Activated naive CD4-positive, alpha-beta T cell treated with anti-CD3 and anti-CD28 coated beads, Interleukin-2, amount 50 U/mL, for 72 hours (primary cell): ENCODE results near the gene KRTAP10-11. TPM values are rescaled to one million over a fixed set of nuclear protein-coding genes. Genes with fewer than 3 reads are reported as not detected.
"Not testable (repeated sequence)": the region's sequence is repeated elsewhere in the genome, so short reads cannot be mapped to it uniquely, and the experiment has no call there.

ENCODE experiments used
- ATAC-seq, 2 donors: fragments of 150-1000 bp; cut with Tn5 transposase; 2 replicates each; pipeline ENCODE4 v1.10.0; 2021; ENCODE audit warnings: mild to moderate bottlenecking in 2 of 2, moderate library complexity in 2 of 2
- DNase-seq, 2 donors: peaks; one replicate each; pipeline ENCODE4 v3.0.0; 2021 to 2022; ENCODE audit warnings: low spot score in 2 of 2
- H3K27ac Mint-ChIP-seq, 2 donors: one replicate each; pipeline ENCODE4 v1.8.0; 2022; ENCODE audit warnings: mild to moderate bottlenecking in 2 of 2, mixed read lengths in 2 of 2
- H3K36me3 Mint-ChIP-seq, 2 donors: one replicate each; pipeline ENCODE4 v1.8.0; 2022; ENCODE audit warnings: mixed read lengths in 2 of 2
- H3K9me3 Mint-ChIP-seq, 2 donors: one replicate each; pipeline ENCODE4 v1.8.0; 2022; ENCODE audit warnings: mixed read lengths in 2 of 2
- total RNA-seq, 2 donors: library from RNA; stranded (reverse); gene quantifications; one replicate each; pipeline ENCODE4 v1.2.3, GENCODE V29; 2022

KRTAP10-11 gene, protein sequence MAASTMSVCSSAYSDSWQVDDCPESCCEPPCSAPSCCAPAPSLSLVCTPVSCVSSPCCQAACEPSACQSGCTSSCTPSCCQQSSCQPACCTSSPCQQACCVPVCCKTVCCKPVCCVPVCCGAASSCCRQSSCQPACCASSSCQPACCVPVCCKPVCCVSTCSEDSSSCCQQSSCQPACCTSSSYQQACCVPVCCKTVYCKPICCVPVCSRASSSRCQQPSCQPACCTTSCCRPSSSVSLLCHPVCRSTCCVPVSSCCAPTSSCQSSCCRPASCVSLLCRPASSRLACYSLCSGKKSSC
- not detected for total RNA-seq

DNA sequence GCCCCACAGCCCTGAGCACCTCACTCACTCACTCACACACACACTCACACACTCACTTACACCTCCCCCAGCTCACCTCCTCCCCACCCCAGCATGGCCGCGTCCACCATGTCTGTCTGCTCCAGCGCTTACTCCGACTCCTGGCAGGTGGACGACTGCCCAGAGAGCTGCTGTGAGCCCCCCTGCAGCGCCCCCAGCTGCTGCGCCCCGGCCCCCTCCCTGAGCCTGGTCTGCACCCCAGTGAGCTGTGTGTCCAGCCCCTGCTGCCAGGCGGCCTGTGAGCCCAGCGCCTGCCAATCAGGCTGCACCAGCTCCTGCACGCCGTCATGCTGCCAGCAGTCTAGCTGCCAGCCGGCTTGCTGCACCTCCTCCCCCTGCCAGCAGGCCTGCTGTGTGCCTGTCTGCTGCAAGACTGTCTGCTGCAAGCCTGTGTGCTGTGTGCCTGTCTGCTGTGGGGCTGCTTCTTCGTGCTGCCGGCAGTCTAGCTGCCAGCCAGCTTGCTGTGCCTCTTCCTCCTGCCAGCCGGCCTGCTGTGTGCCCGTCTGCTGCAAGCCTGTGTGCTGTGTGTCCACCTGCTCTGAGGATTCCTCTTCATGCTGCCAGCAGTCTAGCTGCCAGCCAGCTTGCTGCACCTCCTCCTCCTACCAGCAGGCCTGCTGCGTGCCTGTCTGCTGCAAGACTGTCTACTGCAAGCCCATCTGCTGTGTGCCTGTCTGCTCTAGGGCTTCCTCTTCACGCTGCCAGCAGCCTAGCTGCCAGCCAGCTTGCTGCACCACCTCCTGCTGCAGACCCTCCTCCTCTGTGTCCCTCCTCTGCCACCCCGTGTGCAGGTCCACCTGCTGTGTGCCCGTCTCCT is at the start of gene KRTAP10-11:
KRTAP10-11 (plus strand) TSS at position 49 of the 856 bp plus-strand sequence; CDS start at position 94, 45 bp downstream.
- Mint-ChIP-seq H3K9me3 (peaks cover 26 to 29% of the 10 kb centered on the region in 2 donors), H3K36me3 (peaks cover 25 to 42% of the 10 kb centered on the region in 2 donors), H3K27ac (peak within 1 kb of the TSS in 1 of 2 donors; percentile 62)
- not testable (repeated sequence) for ATAC-seq, DNase-seq

DNA sequence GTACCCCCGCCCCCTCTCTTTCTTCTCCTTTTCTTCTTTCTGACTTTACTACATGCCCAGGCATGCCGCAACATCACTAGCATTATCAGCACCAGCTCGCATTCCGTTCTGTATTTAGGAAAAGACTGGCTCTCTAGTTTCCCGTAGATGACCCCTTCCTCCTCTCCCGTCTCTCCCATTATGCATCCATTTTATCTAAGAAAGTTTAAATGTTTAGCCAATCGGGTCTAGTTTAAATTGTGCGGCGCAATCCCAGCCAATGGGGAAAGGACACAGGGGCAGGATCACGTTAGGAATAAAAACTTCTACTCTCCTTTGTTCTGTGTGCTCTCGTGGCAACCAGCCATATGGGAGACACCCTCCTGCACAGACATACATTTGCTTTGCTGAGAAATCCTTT is 48.2 kb upstream of the KRTAP10-11 start:
- no peak for ATAC-seq
- H3K27ac Mint-ChIP-seq: peak overlapping the region in 1 of 2 donors; percentile 33
- H3K36me3 Mint-ChIP-seq: peaks cover 0 to 5% of the 10 kb centered on the region in 2 donors
- DNase-seq: no peak
- peaks cover 4 to 5% of the 10 kb centered on the region in 2 donors for H3K9me3 Mint-ChIP-seq

DNA sequence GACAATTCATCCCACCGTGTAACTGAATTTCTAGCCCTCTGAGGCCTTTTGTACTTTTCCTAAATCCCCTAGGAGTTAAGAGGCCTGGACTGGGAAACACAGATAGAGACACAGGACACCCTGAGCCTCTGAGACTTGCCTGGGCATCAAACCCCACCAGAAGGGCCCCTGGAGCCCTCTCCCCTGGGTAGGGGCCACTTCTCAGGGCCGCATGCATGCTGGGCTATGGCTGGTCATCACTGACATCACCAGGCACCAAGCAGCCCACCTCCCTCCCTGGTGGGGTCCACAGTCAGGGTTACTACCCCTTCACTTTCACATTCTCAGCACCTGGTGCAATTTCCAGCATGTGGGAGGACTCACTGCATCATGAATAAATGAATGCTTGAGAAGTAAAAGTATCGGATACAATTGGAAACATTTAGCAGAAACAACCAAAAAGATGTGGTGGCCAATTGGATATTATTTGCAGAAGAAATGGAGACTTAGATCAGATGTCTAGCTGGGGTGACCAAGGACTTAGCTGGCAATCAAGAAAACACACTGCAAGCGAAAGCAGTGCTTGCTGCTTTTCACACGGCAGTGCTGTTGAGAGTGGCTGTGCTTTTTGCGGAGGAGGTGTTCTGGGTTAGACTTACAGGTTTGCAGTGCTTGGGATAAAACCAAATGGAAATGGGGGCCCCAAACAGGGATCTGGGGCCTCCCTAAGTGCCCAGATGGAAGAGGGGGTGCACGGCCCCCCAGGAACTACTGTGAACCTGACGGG is 46.8 kb upstream of the KRTAP10-11 start:
- DNase-seq: peak in 1 of 2 donors; percentile 28
- ATAC-seq: no peak
- H3K9me3 Mint-ChIP-seq: peaks cover 4 to 5% of the 10 kb centered on the region in 2 donors
- peaks cover 0 to 5% of the 10 kb centered on the region in 2 donors for H3K36me3 Mint-ChIP-seq
- no peak overlapping the region for H3K27ac Mint-ChIP-seq

DNA sequence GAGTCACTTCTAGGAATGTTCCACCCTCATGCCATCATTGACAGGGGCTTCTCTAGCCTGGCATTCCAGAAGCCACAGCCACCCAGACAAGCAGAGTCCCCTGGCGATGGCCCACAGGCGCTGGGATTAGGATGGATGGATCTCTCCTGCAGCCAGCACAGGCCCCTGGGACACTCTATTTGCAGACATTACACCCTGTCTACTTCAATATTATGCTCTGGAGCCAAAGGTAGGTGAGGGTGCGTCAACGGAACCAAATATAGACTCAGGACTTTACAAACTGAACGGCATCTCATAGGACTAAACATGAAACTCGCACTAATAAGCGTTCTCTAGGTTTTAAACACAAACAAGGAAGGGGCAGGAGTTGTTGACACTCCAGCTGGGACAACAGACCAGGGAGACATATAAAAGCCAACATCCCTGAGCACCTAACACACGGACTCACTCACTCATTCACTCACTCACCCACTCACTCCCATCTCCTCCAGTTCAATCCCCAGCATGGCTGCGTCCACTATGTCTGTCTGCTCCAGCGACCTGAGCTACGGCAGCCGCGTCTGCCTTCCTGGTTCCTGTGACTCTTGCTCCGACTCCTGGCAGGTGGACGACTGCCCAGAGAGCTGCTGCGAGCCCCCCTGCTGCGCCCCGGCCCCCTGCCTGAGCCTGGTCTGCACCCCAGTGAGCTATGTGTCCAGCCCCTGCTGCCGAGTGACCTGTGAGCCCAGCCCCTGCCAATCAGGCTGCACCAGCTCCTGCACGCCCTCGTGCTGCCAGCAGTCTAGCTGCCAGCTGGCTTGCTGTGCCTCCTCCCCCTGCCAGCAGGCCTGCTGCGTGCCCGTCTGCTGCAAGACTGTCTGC is 45.9 kb upstream of the KRTAP10-11 start, which contains the start of gene KRTAP10-7:
KRTAP10-7 (plus strand) TSS at position 480 of the 861 bp plus-strand sequence; CDS start at position 505, 25 bp downstream.
- not testable (repeated sequence) for H3K9me3 Mint-ChIP-seq, H3K27ac Mint-ChIP-seq, ATAC-seq, H3K36me3 Mint-ChIP-seq
- peak in 1 of 2 donors; percentile 31 for DNase-seq

DNA sequence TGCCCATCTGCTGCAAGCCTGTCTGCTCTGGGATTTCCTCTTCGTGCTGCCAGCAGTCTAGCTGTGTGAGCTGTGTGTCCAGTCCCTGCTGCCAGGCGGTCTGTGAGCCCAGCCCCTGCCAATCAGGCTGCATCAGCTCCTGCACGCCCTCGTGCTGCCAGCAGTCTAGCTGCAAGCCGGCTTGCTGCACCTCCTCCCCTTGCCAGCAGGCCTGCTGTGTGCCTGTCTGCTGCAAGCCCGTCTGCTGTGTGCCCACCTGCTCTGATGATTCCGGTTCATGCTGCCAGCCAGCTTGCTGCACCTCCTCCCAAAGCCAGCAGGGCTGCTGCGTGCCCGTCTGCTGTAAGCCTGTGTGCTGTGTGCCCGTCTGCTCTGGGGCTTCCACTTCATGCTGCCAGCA is 45.1 kb upstream of the KRTAP10-11 start:
- not testable (repeated sequence) for DNase-seq, H3K36me3 Mint-ChIP-seq, H3K27ac Mint-ChIP-seq, H3K9me3 Mint-ChIP-seq, ATAC-seq

DNA sequence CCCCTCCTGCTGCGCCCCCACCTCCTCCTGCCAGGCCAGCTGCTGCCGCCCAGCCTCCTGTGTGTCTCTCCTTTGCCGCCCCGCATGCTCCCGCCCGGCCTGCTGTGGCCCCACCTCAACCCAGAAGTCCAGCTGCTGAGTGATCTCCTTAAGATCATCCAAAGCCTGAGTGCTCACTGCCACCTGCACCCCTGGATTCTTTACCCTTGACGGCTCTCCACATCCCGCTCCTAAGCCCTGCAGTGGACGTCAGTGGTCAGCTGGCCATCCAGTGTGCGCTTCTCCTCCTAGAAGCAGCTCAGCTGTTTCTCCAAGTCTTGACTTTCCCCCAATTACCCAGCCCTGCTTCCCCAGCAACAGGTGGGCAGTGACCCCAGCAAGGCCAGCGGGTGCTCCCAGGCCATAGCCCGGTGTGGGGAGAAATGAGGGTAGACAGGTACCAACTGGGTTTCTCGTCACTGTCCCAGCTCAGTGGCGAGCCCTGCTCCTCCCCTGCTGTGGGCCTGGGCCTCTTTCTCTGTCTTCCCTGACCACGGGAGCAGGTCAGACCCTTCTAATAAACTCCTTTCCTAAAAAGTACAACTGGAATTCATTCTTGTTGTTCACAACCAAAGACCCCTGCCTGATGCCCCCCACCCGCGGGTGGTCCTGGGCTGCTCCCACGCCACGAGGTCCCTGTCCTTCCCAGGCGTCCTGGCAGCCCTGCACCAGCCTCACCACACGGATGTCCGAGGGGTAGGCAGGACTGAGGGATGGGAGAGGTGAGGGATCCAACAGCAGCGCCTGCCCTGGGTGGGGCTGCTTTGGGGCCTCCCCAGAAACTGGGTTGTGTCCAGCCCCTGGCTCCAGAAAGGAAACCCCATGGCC is 44.4 kb upstream of the KRTAP10-11 start:
- DNase-seq: no peak
- H3K36me3 Mint-ChIP-seq: peaks cover 0 to 5% of the 10 kb centered on the region in 2 donors
- peaks cover 5 to 8% of the 10 kb centered on the region in 2 donors for H3K9me3 Mint-ChIP-seq
- ATAC-seq: no peak
- H3K27ac Mint-ChIP-seq: peak overlapping the region in 1 of 2 donors; percentile 63

DNA sequence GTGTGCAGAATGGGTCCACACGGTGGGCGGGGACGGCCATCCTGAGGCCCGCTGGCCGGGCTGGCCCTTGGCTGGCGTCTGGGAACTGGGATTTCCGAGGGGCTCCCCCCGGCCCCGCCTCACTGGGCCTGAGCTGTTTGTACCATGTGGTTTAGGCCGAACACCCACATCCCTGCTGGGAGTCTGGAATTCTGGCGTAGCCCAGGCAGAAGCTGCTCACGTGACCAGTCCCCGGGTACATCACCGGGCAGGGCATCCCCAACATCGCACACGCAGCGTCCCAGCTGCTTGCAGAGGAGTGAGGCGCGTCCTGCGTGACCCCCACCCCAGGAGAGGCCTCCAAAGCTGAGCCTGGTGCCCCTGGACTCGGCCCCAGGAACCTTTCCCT is 43.8 kb upstream of the KRTAP10-11 start:
- peaks cover 5 to 8% of the 10 kb centered on the region in 2 donors for H3K9me3 Mint-ChIP-seq
- ATAC-seq (no peak), DNase-seq (no peak)
- peaks cover 0 to 5% of the 10 kb centered on the region in 2 donors for H3K36me3 Mint-ChIP-seq
- H3K27ac Mint-ChIP-seq: no peak overlapping the region

DNA sequence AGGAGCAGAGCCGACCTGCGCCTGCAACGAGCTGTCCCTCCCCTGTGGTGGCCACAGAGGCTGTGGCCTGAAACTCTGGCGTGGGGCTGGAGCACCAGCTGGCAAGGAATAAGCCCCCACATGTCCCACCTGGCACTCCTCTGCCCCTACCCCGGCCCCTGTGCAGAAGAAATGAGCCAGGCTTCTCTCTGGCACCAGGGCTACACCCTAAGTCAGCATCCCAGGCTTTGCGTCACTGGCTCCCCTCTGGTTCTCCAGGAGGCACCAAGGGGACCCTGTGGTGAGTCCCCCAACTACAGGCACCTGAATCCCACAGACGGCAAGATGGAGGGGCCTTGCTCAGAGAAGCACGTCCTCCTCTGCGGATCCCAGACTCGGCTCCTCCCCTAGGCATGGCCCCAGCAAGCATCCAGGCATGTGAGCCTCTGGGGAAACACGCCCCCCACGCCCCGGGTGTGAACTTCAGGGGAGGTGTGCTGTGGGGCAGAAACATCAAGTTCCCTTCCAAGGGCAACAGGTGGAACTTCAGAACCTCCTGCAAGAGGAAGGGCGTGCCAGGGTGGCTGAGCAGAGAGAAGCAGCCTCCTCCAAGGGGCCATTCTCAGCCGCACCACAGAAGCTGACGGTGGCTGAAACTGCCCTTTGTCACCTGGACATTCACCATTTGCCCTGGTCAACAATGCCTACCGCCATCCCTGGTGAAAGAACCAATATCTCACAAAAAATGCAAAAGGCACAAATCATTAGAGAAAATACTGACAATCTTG is 42.9 kb upstream of the KRTAP10-11 start:
- no peak overlapping the region for H3K27ac Mint-ChIP-seq
- no peak for ATAC-seq
- peak in 1 of 2 donors; percentile 30 for DNase-seq
- peaks cover 0 to 5% of the 10 kb centered on the region in 2 donors for H3K36me3 Mint-ChIP-seq
- peaks cover 4 to 5% of the 10 kb centered on the region in 2 donors for H3K9me3 Mint-ChIP-seq

DNA sequence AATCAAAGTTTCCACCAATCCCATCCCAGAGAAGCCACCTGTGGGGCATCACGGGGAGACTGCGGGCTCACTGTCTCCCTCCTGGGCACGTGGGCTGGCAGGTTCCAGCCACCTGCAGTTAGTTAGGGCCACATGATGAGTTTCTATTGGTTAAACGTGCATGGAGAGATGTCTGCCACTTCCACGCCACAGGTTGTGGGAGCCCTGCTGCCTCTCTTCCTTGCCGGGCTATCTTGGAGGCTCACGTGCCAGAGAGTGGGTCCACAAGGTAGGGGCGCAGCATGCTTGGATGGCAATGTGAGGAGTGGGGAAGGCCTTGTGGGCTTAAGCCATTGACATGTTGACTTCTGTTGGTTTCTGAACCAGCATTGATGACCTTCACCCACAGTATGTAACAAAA is 42.3 kb upstream of the KRTAP10-11 start:
- no peak overlapping the region for H3K27ac Mint-ChIP-seq
- ATAC-seq (no peak), DNase-seq (no peak)
- peaks cover 3 to 4% of the 10 kb centered on the region in 2 donors for H3K36me3 Mint-ChIP-seq
- H3K9me3 Mint-ChIP-seq: peaks cover 2 to 6% of the 10 kb centered on the region in 2 donors

DNA sequence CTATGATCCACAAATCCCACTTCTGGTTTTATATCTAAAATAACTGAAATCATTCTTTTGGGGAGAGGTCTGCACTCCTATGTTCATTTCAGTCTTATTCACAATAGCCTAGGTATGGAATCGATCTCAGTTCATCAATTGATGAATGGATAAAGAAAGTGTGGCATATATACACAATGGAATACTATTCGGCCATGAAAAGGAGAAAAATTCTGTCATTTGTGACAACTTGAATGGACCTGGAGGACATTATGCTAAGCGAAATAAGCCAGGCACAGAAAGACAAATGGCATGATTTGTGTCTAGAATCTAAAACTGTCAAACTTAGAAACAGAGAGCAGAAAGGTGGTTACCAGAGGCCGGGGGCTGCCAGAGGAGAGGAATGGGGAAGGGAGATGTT is 39.7 kb upstream of the KRTAP10-11 start:
- H3K9me3 Mint-ChIP-seq: peaks cover 18 to 26% of the 10 kb centered on the region in 2 donors
- DNase-seq: no peak
- H3K27ac Mint-ChIP-seq: no peak overlapping the region
- H3K36me3 Mint-ChIP-seq: peaks cover 24 to 29% of the 10 kb centered on the region in 2 donors
- no peak for ATAC-seq

DNA sequence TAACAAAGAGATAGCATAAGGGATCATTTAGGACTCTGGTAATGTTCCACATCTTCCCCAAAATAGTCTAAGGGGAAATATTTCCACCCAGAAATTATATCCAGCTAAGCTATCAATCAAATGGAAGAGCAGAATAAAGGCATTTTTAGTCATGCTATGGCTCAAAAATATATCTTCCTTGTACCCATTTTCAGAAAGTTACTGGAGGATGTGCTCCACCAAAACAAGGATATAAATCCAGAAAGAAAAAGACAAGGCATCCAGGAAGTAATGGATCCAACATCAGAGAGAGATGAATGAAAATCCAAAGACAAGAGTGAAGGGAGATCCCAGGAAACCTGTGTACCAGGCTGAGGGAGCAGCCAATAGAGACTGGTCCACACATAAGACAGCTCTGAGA is 37.0 kb upstream of the KRTAP10-11 start:
- DNase-seq: no peak
- peaks cover 24 to 29% of the 10 kb centered on the region in 2 donors for H3K36me3 Mint-ChIP-seq
- no peak for ATAC-seq
- peaks cover 21 to 27% of the 10 kb centered on the region in 2 donors for H3K9me3 Mint-ChIP-seq
- no peak overlapping the region for H3K27ac Mint-ChIP-seq

DNA sequence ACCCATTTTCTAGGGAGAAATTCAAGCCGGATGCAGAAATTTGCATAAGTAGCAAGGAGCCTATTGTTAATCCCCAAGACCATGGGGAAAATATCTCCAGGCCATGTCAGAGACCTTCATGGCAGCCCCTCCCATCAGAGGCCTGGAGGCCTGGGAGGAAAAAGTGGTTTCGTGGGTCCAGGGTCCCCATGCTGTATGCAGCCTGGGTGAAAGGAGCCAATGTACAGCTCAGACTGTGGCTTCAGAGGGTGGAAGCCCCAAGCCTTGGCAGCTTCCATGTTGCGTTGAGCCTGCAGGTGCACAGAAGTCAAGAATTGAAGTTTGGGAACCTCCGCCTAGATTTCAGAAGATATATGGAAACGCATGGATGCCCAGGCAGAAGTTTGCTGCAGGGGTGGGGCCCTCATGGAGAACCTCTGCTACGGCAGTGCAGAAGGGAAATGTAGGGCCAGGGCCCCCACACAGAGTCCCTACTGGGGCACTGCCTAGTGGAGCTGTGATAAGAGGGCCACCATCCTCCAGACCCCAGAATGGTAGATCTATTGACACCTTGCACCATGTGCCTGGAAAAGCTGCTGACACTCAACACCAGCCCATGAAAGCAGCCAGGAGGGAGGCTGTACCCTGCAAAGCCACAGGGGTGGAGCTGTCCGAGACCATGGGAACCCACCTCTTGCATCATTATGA is 35.9 kb upstream of the KRTAP10-11 start:
- Mint-ChIP-seq H3K36me3 (peaks cover 24 to 29% of the 10 kb centered on the region in 2 donors), H3K9me3 (peaks cover 21 to 27% of the 10 kb centered on the region in 2 donors)
- not testable (repeated sequence) for ATAC-seq, DNase-seq, H3K27ac Mint-ChIP-seq

DNA sequence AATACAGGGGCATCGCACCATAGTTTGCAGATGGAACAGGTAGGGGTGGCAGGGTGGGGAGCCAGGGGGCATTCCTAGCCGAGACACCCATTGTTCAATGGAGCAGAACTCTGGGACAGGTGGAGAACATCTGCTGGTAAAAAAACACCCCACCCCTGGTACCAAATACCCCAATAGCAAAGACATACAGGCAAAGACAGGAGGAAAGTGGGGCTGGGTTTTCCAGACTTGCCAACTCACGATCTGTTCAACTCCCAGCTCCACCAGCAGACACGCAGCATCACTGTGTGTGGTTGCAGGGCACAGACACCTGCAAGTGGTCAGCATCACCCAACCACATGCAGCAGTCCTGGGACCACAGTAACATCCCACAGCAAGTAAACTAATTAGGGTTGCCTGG is 34.7 kb upstream of the KRTAP10-11 start:
- H3K27ac Mint-ChIP-seq: no peak overlapping the region
- no peak for ATAC-seq
- DNase-seq: no peak
- peaks cover 24 to 29% of the 10 kb centered on the region in 2 donors for H3K36me3 Mint-ChIP-seq
- peaks cover 21 to 23% of the 10 kb centered on the region in 2 donors for H3K9me3 Mint-ChIP-seq
